Vagina (tissue), 2 donors: ENCODE results near the gene RIPOR1. TPM values are rescaled to one million over a fixed set of nuclear protein-coding genes. Genes with fewer than 3 reads are reported as not detected.
A peak's percentile ranks its signal among the peaks of the same experiment; 100 is the strongest.

ENCODE experiments used
- DNase-seq, 2 donors: peaks; one replicate each; pipeline ENCODE4 v3.0.0-alpha.2; 2017; ENCODE audit errors: extremely low spot score in 2 of 2
- H3K27ac ChIP-seq: fragments of 200-600 bp; sonication (generic); one replicate; pipeline ENCODE4 v1.5.1; 2019
- H3K27me3 ChIP-seq: fragments of 200-600 bp; sonication (generic); one replicate; pipeline ENCODE4 v1.5.1; 2019
- H3K36me3 ChIP-seq, 2 donors: fragments of 200-600 bp; sonication (generic); one replicate each; pipeline ENCODE4 v1.5.1; 2017 to 2019
- H3K4me1 ChIP-seq: fragments of 200-600 bp; sonication (generic); one replicate; pipeline ENCODE4 v1.5.1; 2019
- H3K4me3 ChIP-seq, 2 donors: fragments of 200-600 bp; sonication (generic); 1 replicate in 1 of 2; 2 replicates in 1 of 2; pipeline ENCODE4 v1.5.1; 2016 to 2019
- H3K9me3 ChIP-seq: fragments of 200-600 bp; sonication (generic); one replicate; pipeline ENCODE4 v1.5.1; 2019
- POLR2A ChIP-seq, 2 donors: fragments of 450-650 bp; IDR thresholded peaks; one replicate each; pipeline ENCODE4 v1.6.1; 2017; ENCODE audit warnings: antibody characterized with exemption in 2 of 2, mild to moderate bottlenecking in 2 of 2, moderate library complexity in 2 of 2
- POLR2AphosphoS5 ChIP-seq, 2 donors: sonication (generic); formaldehyde crosslinking; IDR thresholded peaks; one replicate each; pipeline ENCODE4 v1.9.0; 2017; ENCODE audit warnings: antibody characterized with exemption in 2 of 2, mild to moderate bottlenecking in 2 of 2, low read depth in 1 of 2; ENCODE audit not compliant: insufficient read depth in 1 of 2
- intact Hi-C: fragments of 100-400 bp; cut with DNase I; formaldehyde crosslinking; loops from one replicate; pipeline ENCODE4 v1.15.1; 2023
- total RNA-seq: library from RNA; depleted of rRNA; stranded (reverse); fragments of >200 nt; gene quantifications from one replicate; pipeline ENCODE4 v1.2.3, GENCODE V29; 2016
- TF ChIP-seq, protein P1 (sequence below), 3 experiments: fragments of 450-650 bp in 2 of 3; fragments of 200-600 bp in 1 of 3; sonication (generic) in 1 of 3; IDR thresholded peaks; one replicate each; pipeline ENCODE4 v1.5.1; 2017 to 2019; ENCODE audit warnings: antibody characterized with exemption in 3 of 3, mild to moderate bottlenecking in 2 of 3, moderate library complexity in 2 of 3

Gene RIPOR1
- total RNA-seq, 1 donor from 2014 or later = 54.8 TPM

DNA sequence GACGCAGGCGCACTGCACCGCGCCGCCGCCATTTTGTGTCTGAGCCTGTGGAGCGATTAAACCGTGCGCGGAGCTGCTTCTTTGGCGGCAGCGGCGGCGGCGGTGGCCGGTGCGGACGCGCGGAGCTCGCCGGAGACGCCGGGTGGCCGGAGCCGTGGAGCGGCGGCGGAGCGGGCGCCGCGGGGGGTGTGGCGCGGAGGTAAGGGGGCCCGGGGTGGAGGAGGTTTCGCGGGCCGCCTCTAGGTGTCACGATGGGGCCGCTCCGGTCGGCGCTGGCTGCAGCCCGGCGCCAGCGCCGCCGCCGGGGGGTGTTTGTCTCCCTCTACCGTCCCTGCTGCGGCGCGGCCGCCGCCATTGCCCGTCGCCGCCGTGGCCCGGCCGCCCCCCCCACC lies 33.9 kb downstream of the RIPOR1 start, which contains the start of gene CTCF:
CTCF (plus strand) TSS at position 1 of the 392 bp plus-strand sequence. CDS start 48,307 bp downstream, outside the sequence.
- intact Hi-C loops = loop anchor here (2.0 kb wide), 1 partner anchor 104 kb away; the partner anchor contains the start of genes C16orf86 and ENKD1
- Histone ChIP-seq H3K4me1 (peaks cover 45% of the 10 kb centered on the region), H3K9me3 (no peaks in the 10 kb centered on the region), H3K4me3 (peak within 1 kb of the TSS; percentile 90 to 92), H3K27me3 (no peaks in the 10 kb centered on the region), H3K36me3 (no peaks in the 10 kb centered on the region), H3K27ac (peak within 1 kb of the TSS; percentile 98)
- DNase-seq = no peak
- no peak for TF ChIP-seq POLR2AphosphoS5 (IDR thresholded peaks at IDR 0.05; ENCODE audit: insufficient read depth in 1 of 2, low read depth in 1 of 2)
- TF ChIP-seq POLR2A (IDR thresholded peaks at IDR 0.05) = no peak
- TF ChIP-seq, protein P1, sequence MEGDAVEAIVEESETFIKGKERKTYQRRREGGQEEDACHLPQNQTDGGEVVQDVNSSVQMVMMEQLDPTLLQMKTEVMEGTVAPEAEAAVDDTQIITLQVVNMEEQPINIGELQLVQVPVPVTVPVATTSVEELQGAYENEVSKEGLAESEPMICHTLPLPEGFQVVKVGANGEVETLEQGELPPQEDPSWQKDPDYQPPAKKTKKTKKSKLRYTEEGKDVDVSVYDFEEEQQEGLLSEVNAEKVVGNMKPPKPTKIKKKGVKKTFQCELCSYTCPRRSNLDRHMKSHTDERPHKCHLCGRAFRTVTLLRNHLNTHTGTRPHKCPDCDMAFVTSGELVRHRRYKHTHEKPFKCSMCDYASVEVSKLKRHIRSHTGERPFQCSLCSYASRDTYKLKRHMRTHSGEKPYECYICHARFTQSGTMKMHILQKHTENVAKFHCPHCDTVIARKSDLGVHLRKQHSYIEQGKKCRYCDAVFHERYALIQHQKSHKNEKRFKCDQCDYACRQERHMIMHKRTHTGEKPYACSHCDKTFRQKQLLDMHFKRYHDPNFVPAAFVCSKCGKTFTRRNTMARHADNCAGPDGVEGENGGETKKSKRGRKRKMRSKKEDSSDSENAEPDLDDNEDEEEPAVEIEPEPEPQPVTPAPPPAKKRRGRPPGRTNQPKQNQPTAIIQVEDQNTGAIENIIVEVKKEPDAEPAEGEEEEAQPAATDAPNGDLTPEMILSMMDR (IDR thresholded peaks at IDR 0.05) = peak in 2 of 3 experiments; percentile 15 to 21

DNA sequence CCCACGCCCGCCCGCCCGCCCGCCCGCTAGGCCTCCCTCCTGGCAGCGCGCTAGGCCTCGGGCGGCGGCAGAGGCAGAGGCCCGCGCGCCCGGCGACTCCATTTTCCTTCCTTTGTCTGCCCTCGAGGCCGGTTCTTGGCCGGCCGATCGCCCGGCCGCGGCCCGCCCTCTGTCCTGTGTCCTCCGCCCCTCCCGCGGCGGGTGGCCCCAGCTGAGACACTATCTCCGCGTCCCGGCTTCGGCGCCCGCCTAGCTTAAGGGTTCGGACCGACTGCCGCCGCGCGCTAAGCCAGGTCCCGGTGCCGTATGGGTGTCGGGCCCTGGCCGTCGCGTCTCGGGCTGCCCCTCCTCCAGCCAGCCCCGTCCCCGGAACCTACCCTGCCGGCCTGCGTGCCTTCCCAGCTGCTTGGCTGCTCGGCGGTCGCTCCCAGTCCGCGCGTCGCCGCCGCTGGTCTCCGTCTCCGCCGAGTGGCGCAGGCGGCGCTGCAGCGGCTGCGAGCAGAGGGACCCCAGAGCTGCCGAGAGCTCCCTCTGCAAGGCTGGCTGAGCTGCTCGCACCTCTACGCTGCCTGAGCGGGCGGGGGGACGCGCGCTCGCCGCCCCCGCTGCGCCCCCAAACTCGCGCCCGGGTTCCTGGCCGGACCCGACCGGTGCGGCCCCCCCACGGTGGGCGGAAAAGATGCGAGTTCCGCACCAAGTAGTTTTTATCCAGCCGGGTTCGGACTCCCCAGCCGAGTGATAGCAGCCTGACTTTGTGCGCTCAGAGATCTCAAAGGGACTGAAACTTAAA lies 34.5 kb downstream of the RIPOR1 start:
- peaks cover 46% of the 10 kb centered on the region for H3K4me1 ChIP-seq
- H3K27me3 ChIP-seq = no peaks in the 10 kb centered on the region
- TF ChIP-seq, protein P1 (IDR thresholded peaks at IDR 0.05) = no peak
- TF ChIP-seq POLR2AphosphoS5 (IDR thresholded peaks at IDR 0.05; ENCODE audit: insufficient read depth in 1 of 2, low read depth in 1 of 2) = peak in 1 of 2 donors; percentile 39
- TF ChIP-seq POLR2A (IDR thresholded peaks at IDR 0.05) = no peak
- peak overlapping the region; percentile 98 for H3K27ac ChIP-seq
- no peaks in the 10 kb centered on the region for H3K36me3 ChIP-seq
- no peak for DNase-seq
- peak overlapping the region; percentile 90 to 92 for H3K4me3 ChIP-seq
- intact Hi-C loops = loop anchor here (2.0 kb wide), 1 partner anchor 104 kb away; the partner anchor contains the start of genes C16orf86 and ENKD1
- H3K9me3 ChIP-seq = no peaks in the 10 kb centered on the region

DNA sequence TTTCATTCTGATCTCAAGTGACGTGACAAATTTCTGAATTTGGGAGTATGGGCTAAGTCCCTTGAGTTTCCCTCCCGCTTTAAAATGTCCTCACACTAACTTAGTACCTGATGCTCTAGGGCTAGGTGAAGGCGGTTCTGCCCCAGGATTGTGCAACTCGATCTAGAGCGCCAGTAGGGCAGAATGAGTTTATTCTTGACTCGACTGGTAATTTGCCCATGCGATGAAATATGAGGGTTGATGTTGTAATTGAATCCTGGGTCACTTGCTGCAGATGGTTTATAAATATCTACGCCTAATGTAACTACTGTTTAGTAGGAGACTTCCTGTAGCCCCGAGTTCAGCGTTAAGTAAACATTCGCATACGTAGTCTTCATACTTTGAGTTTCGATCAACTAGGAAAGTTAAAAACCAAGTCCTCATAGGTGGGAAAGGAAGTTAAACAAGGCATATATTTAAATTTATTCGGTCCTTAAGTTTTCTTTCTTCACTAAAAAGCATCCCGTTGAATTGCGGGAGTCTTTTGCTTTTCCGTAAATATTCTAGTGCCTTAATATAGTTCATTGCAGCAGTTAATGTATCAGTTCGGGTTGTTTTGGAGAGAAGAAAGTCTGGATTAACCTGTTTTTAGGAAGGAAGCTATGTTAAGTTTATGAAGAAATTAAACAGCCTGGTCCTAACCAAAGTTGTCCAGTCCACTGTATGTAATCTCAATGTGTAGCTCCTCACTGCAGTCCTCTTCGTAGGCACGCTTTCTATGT lies 35.3 kb downstream of the RIPOR1 start:
- intact Hi-C loops = loop anchor here (2.0 kb wide), 1 partner anchor 103 kb away; the partner anchor contains the start of genes C16orf86 and ENKD1
- peak in 1 of 2 donors; percentile 91 for DNase-seq
- Histone ChIP-seq H3K9me3 (no peaks in the 10 kb centered on the region), H3K4me3 (peak overlapping the region; percentile 90 to 92), H3K4me1 (peaks cover 53% of the 10 kb centered on the region), H3K27ac (peak overlapping the region; percentile 98), H3K36me3 (no peaks in the 10 kb centered on the region), H3K27me3 (no peaks in the 10 kb centered on the region)
- TF ChIP-seq POLR2A (IDR thresholded peaks at IDR 0.05) (peak in 1 of 2 donors; percentile 14), POLR2AphosphoS5 (IDR thresholded peaks at IDR 0.05; ENCODE audit: insufficient read depth in 1 of 2, low read depth in 1 of 2) (peak in 1 of 2 donors; percentile 45)
- TF ChIP-seq, protein P1 (IDR thresholded peaks at IDR 0.05) = no peak

DNA sequence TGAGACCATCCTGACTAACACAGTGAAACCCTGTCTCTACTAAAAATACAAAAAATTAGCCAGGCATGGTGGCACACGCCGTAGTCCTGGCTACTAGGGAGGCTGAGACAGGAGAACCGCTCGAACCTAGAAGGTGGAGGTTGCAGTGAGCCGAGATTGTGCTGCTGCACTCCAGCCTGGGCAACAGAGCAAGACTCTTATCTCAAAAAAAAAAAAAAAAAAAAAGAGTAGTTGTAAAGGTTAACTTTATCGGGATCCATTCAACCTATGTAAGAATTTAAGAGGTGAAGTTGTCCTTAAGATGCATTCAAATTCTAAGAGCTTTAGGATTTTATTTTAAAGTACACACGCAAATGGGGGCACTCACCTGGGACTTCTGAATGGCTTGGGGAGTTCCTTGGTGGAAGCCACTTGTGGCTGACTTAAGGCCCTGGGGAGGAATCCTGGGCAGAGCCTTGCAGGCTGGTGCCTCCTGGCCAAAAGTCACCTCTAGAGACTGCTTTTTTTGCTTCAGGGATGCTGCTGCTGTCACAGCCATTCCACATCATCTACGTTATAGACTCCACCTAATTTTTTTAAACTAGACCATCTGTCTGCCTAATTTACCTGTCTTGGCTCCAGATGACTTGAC lies 37.0 kb downstream of the RIPOR1 start:
- TF ChIP-seq, protein P1 (IDR thresholded peaks at IDR 0.05) = no peak
- no peak for TF ChIP-seq POLR2AphosphoS5 (IDR thresholded peaks at IDR 0.05; ENCODE audit: insufficient read depth in 1 of 2, low read depth in 1 of 2)
- no peak for TF ChIP-seq POLR2A (IDR thresholded peaks at IDR 0.05)
- DNase-seq = no peak
- intact Hi-C loops = no loop called here

More for the DNA sequence above, 37.0 kb downstream of the RIPOR1 start:
- peaks cover 50% of the 10 kb centered on the region for H3K4me1 ChIP-seq
- H3K9me3 ChIP-seq = no peaks in the 10 kb centered on the region
- H3K27ac ChIP-seq = no peak overlapping the region
- H3K27me3 ChIP-seq = no peaks in the 10 kb centered on the region
- no peaks in the 10 kb centered on the region for H3K36me3 ChIP-seq
- H3K4me3 ChIP-seq = no peak overlapping the region
